ENCODE data around the gene TMEM115.

GRCh38 chr3:50314816-50315215 is 44.5 kb downstream of the TMEM115 start:
- TF ChIP-seq POLR2AphosphoS5 (IDR thresholded peaks at IDR 0.05; ENCODE audit: low read depth) (no peak), ZNF114 (CRISPR knock-in tag; IDR thresholded peaks at IDR 0.05) (no peak), REST (IDR thresholded peaks at IDR 0.05; ENCODE audit: unreplicated experiment) (no peak), EZH2 (IDR thresholded peaks at IDR 0.05; ENCODE audit: low read depth, unreplicated experiment) (no peak), CREB1 (CRISPR knock-in tag; IDR thresholded peaks at IDR 0.05; ENCODE audit: low read depth) (no peak), NANOG (IDR thresholded peaks at IDR 0.05; ENCODE audit: borderline replicate concordance) (no peak), JUNB (IDR thresholded peaks at IDR 0.05; ENCODE audit: unreplicated experiment) (no peak), EZH2phosphoT487 (IDR thresholded peaks at IDR 0.05; ENCODE audit: unreplicated experiment) (no peak), STAT1 (IDR thresholded peaks at IDR 0.05; ENCODE audit: unreplicated experiment) (no peak), ZNF331 (CRISPR knock-in tag; IDR thresholded peaks at IDR 0.05; ENCODE audit: low read depth) (no peak)
- TF ChIP-seq, protein P1, sequence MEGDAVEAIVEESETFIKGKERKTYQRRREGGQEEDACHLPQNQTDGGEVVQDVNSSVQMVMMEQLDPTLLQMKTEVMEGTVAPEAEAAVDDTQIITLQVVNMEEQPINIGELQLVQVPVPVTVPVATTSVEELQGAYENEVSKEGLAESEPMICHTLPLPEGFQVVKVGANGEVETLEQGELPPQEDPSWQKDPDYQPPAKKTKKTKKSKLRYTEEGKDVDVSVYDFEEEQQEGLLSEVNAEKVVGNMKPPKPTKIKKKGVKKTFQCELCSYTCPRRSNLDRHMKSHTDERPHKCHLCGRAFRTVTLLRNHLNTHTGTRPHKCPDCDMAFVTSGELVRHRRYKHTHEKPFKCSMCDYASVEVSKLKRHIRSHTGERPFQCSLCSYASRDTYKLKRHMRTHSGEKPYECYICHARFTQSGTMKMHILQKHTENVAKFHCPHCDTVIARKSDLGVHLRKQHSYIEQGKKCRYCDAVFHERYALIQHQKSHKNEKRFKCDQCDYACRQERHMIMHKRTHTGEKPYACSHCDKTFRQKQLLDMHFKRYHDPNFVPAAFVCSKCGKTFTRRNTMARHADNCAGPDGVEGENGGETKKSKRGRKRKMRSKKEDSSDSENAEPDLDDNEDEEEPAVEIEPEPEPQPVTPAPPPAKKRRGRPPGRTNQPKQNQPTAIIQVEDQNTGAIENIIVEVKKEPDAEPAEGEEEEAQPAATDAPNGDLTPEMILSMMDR (conservative IDR thresholded peaks at IDR 0.05; ENCODE audit: low read depth in 2 of 2), result no peak
- TF ChIP-seq, protein P2, sequence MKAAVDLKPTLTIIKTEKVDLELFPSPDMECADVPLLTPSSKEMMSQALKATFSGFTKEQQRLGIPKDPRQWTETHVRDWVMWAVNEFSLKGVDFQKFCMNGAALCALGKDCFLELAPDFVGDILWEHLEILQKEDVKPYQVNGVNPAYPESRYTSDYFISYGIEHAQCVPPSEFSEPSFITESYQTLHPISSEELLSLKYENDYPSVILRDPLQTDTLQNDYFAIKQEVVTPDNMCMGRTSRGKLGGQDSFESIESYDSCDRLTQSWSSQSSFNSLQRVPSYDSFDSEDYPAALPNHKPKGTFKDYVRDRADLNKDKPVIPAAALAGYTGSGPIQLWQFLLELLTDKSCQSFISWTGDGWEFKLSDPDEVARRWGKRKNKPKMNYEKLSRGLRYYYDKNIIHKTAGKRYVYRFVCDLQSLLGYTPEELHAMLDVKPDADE (IDR thresholded peaks at IDR 0.05), result no peak

All from GM23338 (cell line).